KOPT-K1 (cell line): ENCODE data around the gene MIS18A.

ENCODE experiments used
- H3K27ac ChIP-seq: fragments of 200-600 bp; sonication (generic); 2 replicates; pipeline ENCODE4 v1.5.1; 2016; ENCODE audit warnings: antibody characterized with exemption, mild to moderate bottlenecking, low read depth, low read length; ENCODE audit not compliant: poor library complexity, severe bottlenecking
- H3K36me3 ChIP-seq: fragments of 200-600 bp; sonication (generic); 2 replicates; pipeline ENCODE4 v1.5.1; 2017; ENCODE audit warnings: antibody characterized with exemption, mild to moderate bottlenecking, low read length, moderate library complexity; ENCODE audit not compliant: insufficient read depth
- H3K9me3 ChIP-seq: fragments of 200-600 bp; sonication (generic); 2 replicates; pipeline ENCODE4 v1.5.1; 2017; ENCODE audit warnings: antibody characterized with exemption, low read length, mild to moderate bottlenecking; ENCODE audit not compliant: insufficient read depth, poor library complexity, severe bottlenecking

Gene MIS18A

DNA sequence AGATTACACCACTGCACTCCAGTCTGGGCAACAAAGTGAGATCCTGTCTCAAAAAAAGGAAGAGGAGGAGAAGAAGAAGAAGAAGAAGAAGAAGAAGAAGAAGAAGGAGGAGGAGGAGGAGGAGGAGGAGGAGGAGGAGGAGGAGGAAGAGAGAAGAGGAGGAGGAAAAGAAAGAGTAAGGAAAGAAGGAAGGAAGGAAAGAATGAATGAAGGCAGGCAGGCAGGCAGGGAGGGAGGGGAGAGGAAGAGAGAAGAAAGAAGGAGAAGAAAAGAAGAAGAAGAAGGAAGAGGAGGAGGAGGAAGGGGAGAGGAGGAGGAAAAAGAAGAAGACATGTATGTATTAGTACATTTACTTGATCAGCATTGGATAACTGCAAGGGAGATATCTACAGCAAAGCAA lies 26.7 kb downstream of the MIS18A start:
- Histone ChIP-seq H3K27ac (no peak overlapping the region), H3K9me3 (peaks cover 13% of the 10 kb centered on the region), H3K36me3 (no peaks in the 10 kb centered on the region)

DNA sequence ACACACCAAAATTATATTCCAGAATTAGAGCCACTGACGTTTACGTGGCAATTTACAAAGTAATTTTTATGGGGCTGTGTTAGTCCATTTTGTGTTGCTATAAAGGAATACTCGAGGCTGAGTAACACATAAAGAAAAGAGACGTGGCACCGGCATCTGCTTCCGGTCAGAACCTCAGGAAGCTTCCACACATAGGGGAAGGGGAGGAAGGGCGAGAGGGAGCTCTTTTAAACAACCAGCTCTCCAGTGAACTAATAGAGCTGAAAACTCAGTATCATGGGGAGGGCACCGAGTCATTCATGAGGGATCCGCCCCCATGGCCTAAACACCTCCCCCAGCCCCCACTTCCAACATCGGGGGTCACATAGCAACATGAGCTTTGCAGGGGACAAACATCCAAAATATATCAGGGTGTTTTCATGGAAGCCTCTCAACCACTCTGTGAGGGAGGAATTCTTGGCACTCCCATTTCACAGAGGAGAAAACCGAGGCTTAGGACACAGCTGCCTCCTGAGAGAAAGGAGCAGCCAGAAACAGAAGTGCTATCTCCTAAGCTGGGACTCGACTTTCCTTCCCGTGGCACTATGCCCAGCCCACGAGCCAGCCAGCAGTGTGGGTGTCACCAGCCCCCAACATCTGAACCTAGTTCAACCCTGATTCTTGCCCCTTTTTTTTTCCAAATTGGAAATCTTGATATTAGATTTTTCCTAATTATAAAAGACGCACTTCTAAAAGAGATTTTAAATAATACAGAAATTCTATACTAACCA lies 29.2 kb downstream of the MIS18A start:
- H3K27ac ChIP-seq: no peak overlapping the region
- peaks cover 17% of the 10 kb centered on the region for H3K9me3 ChIP-seq
- H3K36me3 ChIP-seq: no peaks in the 10 kb centered on the region

DNA sequence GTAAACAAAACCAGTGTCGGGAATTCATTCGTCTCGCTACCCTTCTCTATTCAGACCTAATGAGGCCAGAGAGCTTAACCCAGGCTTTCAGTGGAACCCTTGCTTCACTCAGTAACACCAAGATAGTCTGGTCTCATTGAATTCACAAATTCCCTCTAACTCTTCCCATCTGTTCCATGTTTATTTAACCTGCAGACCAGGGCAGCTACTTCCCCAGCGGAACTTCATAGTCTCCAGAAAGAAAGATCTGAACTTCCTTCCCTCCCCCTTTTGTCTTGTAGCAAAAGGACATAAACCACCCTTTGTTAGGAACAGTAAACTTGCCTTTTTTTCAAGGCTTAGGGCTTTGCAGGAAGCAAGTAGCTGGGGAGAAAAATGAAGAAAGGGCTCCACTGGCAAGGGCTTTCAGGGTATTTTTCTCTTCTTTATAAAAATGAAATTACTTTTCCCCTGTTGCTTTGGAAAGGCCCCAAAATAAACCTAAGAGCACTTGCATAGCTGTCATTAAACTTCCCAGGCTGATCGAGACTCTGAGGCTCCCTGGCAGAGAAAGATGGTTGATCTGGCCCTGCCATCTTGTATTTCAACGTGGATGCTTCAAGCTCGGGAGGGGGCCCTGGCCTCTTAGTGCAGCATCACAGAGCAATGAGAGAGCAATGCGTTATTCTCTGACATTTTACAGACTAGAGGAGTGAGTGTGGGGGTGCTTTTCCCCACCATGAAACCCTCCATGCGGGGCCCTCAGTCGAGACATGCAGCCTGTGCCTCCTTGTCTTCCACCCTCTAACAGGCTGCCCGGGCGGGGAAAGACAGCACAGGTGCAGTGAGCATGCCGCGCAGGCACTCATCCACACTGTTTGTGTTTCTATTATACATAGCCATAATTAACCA lies 30.0 kb downstream of the MIS18A start:
- Histone ChIP-seq H3K27ac (no peak overlapping the region), H3K9me3 (peaks cover 17% of the 10 kb centered on the region), H3K36me3 (no peaks in the 10 kb centered on the region)

DNA sequence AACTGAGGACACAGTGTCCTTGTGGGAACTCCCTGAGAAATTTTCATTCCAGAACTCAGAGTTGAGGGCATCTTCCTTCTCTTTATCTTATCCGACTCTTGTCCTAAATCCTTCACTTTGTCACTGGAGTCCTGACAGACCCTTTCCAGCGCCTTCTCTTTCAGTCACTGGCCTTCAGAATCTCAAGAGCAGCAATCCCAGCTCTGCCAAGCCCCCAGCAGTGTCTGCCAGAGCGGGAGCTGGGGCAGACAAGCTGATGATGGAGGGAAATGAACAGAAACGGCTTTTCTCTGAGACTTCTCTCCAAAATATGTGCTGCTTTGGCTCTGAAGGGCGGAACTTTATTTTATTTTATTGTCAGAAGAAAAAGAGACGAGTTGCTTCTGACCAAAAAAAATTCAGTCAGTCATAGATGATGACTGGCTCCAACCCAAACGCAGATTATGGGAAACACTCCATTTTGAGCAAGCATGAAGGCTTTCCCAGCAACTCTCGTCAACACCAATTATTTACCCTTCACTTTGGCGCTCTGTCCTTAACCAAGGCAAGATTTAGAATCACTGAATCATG lies 32.2 kb downstream of the MIS18A start:
- H3K9me3 ChIP-seq: peaks cover 17% of the 10 kb centered on the region
- H3K36me3 ChIP-seq: no peaks in the 10 kb centered on the region
- no peak overlapping the region for H3K27ac ChIP-seq

DNA sequence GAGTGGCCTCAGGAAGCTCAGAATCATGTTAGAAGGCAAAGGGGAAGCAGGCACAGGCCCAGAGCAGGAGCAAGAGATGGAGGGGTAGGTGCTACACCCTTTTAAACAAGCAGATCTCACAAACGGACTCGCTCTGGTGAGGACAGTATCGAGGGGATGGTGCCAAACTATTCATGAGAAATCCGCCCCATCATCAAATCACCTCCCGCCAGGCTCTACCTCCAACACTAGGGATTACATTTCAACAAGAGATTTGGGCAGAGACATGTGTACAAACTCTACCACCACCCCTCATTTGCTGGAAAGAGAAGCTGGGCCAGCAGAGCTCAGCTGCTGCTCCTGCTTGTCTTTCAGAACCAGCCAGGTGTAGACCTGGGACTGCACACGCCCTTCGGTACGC lies 32.9 kb downstream of the MIS18A start:
- peaks cover 16% of the 10 kb centered on the region for H3K9me3 ChIP-seq
- H3K36me3 ChIP-seq: no peaks in the 10 kb centered on the region
- no peak overlapping the region for H3K27ac ChIP-seq

DNA sequence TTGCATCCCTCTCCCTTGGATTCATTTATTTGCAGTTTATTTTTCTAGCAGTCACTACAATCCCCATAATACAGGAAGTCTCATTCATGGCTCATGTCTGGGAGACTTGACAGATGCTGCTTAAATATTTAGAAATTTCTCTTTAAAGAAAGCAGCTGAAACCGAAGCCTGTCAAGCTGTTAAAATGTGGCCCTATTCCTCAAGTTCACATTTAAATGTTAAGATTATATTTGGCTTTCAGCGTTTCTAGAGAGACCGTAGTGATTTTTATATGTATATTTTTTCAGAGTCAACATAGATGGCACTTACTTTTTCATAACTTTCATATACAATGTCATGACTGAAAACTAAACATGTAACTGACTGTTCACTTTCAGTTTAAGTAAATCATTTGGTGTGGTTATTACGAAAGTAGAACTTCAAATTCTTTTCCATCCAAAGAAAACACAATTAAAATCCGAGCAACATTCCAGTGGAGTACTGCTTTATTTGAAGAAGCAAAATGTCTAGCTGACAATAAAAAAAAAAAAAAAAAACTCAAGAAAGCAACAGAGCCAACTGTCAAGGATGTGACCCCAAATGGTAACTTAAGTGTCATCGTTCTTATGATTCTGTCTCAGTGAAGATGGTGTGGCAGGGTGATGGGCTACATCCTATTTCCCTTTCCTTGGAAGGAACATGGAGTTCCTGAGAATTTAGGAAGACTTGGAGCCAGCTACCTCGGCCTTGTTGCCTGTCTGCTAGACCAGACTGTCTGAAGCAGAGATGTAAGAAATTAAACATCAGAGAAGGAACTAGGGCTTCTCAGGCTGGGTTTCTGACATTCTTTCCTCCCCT lies 37.8 kb downstream of the MIS18A start:
- H3K9me3 ChIP-seq: peaks cover 3% of the 10 kb centered on the region
- H3K27ac ChIP-seq: no peak overlapping the region
- no peaks in the 10 kb centered on the region for H3K36me3 ChIP-seq

DNA sequence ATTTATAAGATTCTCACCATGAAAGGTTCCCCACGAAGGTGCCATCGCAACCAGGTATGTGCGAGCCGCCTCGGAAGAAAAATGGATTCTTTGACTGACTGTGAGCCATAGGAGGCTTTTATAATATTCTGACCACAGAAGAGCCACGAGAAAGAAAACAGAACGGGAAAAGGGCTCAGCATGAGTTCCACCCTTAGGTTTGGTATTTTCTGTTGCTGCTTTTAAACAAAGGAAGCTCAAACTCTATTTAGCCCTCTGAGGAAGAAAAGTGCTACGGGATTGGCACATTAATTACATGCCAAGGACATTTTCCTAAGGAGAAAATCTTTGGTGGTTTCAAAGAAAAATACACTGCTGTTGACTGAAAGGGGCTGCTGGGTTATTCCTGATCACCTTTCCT lies 39.3 kb downstream of the MIS18A start:
- no peaks in the 10 kb centered on the region for H3K36me3 ChIP-seq
- peaks cover 15% of the 10 kb centered on the region for H3K9me3 ChIP-seq
- no peak overlapping the region for H3K27ac ChIP-seq

DNA sequence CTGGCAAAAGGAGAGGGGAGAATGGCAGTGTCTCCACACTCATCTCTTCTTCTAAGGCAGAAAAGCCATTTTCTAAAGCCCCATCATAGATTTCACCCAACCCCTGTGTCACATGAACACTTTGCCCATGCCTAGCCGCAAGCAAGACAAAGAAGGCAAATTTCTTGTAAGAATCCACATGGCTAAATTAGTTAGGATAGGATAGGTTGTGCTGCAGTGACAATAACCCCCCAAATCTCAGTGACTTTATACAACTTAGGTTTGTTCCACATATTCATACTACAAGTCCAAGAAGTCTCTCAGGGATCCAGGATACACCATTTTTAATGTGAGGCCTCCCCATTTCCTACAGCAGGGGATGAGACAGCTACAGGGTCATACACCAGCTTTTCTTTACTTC lies 40.8 kb downstream of the MIS18A start:
- H3K9me3 ChIP-seq: peaks cover 20% of the 10 kb centered on the region
- no peaks in the 10 kb centered on the region for H3K36me3 ChIP-seq
- H3K27ac ChIP-seq: no peak overlapping the region

DNA sequence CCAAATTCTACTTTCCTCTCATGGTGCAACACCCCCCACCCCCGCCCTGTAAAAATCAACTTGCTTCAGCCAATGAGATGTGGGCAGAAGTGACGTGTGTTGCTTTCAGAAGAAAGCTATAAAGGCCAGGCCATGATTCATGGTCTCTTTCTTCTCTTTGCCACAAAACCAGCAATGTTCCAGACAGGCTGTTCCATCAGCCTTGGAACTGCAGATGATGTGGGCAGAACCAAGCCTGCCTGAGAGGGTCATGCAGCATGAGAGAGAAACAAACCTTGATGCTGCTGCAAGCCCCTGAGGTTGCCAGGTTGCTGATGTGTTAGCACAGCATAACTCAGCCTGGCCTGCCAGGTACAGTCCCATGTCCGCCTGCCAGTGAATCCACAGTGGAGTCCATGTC lies 41.8 kb downstream of the MIS18A start:
- Histone ChIP-seq H3K36me3 (no peaks in the 10 kb centered on the region), H3K27ac (no peak overlapping the region), H3K9me3 (peaks cover 20% of the 10 kb centered on the region)

DNA sequence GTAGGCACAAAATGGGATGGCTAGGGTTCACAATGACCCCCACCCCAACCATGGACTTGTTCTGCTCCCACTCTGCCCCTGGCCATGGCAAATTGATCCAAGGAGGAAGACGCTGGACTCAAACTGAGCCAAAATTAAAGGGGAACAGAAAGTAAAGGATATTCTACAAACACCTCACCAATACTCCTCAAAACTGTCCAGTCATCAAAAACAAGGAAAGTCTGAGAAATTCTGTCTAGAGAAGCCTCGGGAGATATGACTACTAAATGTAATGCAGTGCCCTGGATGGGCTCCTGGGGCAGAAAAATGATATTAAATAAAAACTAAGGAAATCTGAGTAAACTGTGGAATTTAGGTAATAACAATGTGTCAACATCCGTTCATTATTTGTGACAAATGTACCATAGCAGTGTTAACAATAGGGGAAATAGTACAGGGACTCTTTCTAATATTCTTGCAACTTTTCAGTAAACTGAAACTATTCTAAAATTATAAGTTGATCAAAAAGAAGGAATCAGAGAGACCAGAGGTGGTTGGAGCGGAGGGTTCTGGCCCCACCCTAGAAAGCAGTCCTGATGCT lies 45.0 kb downstream of the MIS18A start:
- no peak overlapping the region for H3K27ac ChIP-seq
- peaks cover 17% of the 10 kb centered on the region for H3K9me3 ChIP-seq
- no peaks in the 10 kb centered on the region for H3K36me3 ChIP-seq

DNA sequence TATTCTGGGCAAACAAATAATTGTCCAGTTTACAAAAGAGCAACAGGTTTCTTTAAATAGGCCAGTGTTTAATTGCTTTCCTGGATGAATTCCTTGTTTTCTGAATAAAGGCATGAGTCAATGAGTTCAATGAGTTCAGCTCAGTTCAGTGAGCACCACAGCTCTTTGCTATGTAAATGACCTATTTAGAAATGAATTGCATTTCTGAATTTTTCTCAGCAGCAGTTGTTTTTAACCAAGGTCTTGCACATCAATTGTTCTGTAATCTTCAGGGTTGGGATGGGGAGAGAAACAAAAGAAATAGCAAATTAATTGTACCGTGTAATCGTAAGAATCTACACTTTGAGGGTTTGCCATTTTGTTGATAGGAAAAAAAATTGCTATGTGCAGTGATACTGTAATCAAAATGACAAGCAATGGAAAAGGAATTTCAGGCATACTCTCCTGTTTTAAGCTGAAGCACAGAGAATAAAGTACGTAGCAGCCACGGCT lies 45.7 kb downstream of the MIS18A start:
- Histone ChIP-seq H3K9me3 (peaks cover 17% of the 10 kb centered on the region), H3K27ac (no peak overlapping the region), H3K36me3 (no peaks in the 10 kb centered on the region)

DNA sequence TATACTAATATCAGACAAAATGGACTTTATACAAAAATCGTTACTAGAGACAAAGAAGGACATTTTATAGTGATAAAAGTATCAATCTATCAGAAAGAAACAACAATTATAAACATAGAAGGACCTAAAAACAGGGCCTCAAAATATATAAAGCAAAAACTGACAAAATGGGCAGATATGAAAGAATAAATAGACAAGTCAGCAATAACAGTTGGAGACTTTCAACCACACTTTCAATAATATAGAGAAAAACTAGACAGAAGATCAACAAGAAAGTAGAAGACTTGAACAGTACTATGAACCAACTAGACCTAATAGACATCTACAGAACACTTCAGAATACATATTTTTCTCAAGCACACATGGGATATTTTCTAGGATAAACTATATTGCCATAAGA lies 52.4 kb downstream of the MIS18A start:
- Histone ChIP-seq H3K27ac (no peak overlapping the region), H3K9me3 (no peaks in the 10 kb centered on the region), H3K36me3 (no peaks in the 10 kb centered on the region)
